NCI-H146 treated with DMSO at 0.1 percent for 48 hours (cell line): ENCODE measurements around the gene ZCCHC24.
A peak's percentile ranks its signal among the peaks of the same experiment; 100 is the strongest.

ENCODE experiments used
- DNase-seq: peaks from one replicate; lab custom pipeline; 2025; ENCODE audit not compliant: unreplicated experiment; lab: John Stamatoyannopoulos, UW

The ZCCHC24 gene

DNA sequence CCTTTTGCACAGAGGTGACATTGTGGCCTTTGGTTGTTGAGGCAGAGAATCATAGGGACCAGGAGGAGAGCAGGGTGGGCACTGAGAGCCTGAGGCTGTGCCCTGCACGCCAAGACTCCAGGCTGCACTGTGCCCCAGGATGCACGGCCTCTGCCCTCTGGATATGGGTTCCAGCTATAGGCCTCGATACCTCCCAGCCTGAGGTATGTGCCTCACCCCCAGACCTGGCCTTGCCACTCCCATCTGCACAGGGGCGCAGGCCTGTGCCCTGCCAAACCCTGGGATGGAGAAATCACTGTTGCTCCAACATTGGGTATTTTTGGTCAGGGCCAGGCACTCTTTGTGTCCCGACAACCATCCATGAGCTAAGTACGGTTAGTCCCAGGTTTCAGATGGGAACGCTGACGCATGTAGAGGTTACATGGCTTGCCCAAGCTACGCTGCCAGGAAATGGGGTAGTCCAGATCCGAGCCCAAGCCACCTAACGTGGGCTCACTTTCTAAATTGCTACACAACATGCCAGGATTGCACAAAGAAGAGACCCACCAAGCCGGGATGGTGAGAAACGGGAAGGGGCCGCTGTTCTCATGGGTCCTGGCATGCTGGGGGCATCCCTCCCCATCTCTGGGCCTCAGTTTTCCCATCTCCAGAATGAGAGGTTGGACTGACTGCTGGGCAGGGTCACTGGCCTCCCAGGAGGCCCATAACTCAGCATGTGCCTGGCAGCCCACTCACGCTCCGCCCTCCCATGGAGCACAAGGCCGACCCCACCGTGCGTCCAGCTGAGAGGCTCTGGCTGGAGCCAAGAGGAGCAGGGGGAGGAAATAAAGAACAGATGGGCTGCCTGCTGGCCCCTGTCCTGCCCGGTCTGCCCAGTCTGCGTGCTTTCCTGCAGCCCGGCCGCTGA is 44.2 kb downstream of the ZCCHC24 start:
- no peak for DNase-seq

- peak; percentile 10 for DNase-seq
These were observed 45.0 kb downstream of the ZCCHC24 start for GRCh38 chr10:79400146-79401004.

- DNase-seq: no peak
These were observed 46.1 kb downstream of the ZCCHC24 start for GRCh38 chr10:79399223-79399831.

- no peak for DNase-seq
These were observed 46.8 kb downstream of the ZCCHC24 start for GRCh38 chr10:79398642-79399041.

DNA sequence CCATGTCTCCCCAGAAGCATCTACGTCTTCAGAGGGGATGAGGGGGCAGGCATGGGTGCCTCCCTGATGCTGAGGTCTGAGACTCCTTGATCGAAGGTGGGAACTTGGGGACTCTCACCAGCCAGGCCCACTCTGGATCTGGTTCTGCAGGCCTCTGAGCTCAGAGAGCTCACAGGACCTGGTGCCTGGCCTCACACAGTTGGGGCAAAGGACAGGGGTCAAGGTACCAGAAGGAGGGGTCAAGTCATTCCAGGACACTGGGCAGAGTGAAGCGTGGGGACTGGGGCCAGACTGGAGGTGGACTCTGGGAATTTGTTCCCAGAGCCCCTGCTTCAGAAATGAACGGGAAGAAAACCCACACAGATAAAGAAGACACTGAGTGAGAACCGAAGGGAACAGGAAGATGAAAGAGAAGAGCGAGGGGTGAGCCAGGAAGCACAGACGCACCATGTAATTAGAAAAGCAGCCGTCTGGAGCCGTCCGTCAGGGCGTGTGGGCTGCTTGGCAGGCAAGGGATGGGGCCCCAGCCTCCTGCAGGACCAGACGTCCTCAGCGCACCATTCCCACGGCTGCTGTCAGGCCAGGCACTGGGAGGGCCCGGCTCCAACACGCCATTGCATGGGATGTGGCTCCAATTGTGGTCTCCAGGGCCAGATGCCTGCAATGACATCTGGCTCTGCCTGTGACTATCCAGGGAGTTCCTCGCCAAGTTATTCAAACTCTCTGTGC is 47.7 kb downstream of the ZCCHC24 start:
- DNase-seq: no peak

GRCh38 chr10:79397051-79397450 is 48.4 kb downstream of the ZCCHC24 start:
- DNase-seq: no peak

GRCh38 chr10:79396520-79396919 is 48.9 kb downstream of the ZCCHC24 start:
- DNase-seq: no peak

DNA sequence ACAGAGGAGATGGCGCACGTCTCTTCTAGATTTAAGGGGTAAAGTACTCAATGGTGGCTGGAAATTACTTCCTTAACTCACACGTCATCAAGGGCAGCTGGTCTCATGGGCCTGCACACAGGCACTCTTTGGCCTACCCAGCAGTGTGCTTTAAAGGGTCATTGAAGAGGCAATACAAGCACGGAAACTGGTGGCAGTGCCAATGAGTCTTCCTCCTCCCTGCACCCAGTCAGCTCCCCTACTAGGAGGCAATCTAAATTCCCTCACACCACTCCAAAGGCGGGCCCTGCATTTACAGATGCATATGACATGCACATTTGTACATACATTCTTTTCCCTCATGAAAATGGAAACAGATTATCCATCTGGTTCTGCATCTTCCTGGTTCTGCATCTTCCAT is 50.8 kb downstream of the ZCCHC24 start:
- no peak for DNase-seq

- no peak for DNase-seq
These were observed 51.4 kb downstream of the ZCCHC24 start for GRCh38 chr10:79393924-79394610.

- DNase-seq: no peak
These were observed 52.1 kb downstream of the ZCCHC24 start for GRCh38 chr10:79393221-79393923.

DNA sequence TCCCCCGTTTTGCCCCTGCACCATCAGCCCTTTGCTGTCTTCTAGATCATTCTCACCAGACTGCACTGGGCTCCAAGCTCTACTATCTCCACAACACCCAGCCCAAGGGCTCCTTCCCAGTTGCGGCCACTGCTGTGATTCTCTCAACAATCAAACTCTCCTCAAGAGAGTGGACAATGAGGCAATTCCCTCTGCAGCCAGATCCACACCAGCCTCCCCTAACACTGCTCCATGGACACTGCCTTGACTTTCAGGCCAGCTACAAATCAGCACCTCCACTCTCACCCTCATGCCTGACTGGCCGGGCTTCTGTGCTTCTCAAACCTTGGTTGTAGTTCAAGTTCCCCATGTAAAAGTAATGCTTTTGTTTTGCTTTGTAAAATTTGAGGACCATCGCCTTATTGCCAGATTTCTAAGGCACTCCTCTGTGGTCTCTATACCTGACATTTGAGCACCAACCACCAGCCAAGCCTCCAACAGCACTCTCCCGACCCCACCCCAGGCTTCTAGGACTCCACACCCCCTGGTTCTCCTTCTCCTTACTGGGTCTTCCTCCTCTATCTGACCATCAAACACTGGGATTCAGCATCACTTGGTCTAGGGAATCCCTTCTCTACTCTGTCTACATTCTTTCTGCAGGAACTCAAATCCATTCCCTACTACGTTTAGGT is 52.8 kb downstream of the ZCCHC24 start:
- DNase-seq: no peak

GRCh38 chr10:79392020-79392398 is 53.4 kb downstream of the ZCCHC24 start:
- no peak for DNase-seq

DNA sequence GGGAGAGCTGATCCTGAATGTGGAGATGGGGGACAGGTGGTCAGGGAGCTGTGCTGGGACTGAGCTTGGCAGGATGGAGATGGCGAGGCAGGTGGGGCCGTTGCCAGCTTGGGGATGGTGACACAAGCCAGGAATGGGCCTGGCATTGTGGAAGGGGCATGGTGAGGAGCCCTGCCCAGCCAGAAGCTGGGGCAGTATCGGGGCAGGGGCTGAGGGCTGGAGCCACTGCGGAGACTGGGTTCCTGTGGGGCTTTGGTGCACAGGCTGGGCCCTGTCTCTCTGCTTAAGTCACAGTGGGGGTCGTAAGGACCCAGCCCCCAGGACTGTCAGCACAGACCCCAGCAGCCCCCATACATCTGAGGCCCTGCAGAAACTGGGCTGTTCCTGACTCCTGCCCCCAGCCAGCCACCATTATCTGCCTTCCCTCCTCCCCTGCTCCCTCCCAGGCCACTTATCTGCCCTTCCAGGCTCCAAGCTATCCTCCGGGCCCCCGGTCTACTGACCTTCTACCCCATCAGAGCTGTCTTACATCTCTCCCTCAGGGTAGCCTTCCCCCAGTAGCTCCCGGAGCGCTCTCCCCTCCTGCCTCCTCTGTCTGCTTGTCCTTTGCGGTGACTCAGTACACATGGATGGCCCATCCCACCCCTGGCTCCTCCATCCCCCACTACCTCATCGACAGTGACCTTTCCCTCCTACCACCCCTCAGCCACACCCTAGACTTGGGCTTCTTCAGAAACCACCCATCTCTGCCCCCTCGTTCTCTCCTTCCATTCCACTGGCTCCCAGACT is 54.0 kb downstream of the ZCCHC24 start:
- DNase-seq: no peak

- no peak for DNase-seq
These were observed 54.7 kb downstream of the ZCCHC24 start for GRCh38 chr10:79390551-79391229.

DNA sequence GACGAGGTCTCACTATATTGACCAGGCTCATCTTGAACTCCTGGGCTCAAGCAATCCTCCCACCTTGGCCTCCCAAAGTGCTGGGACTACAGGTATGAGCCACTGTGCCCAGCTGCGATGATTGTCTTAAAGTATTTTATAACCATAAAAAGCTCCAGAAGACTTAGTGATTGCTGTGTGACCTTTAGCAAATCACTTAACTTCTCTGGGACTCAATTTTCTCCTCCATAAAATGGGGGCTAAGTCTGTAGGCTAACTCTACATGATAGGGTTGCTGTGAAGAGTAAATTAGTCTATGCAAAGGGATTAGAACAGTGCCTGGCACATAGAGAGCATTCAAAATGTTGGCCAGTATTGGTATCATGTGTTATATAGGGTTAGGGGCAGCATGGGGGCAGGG is 55.4 kb downstream of the ZCCHC24 start:
- DNase-seq: no peak

DNA sequence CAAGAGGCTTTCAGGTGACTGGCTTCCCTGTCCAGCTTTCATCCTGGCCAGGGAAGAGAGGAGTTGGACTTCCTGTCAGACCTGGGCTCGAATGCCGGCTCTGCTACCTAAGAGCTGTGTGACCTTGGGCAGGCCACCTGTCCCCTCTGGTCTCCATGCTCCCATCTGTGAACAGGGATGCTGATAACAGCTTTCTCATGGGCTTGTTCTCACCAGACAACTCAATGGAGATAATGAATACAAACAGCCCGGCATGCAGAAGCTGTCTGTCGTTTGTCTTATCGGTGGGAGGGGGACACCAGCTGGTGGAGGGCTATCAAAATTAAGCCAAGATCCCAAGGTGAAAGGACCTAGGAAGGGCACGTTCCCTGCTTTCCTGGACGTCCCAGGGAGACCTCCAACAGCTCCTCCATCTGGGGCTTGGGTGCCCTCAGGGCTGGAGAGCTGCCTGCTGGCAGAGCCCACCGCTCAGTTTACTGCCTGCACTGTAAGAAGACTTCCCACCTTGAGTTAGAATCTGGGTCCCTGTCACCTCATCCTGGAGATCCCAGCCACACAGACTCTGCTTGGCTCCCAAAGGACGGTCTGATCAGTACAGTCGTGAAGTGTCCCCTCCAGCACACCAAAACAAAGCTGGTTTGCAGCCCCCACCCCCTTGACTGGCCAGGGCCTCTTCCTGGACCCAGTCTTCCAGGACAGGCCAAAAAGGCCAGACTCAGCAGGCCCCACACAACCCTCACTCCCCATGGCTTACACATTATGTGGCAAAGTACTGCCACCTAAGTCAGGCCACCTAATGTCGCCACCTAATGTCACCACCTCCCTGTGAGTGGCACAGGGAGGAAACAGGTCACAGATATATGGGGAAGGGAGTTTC is 57.2 kb downstream of the ZCCHC24 start:
- DNase-seq: no peak

DNA sequence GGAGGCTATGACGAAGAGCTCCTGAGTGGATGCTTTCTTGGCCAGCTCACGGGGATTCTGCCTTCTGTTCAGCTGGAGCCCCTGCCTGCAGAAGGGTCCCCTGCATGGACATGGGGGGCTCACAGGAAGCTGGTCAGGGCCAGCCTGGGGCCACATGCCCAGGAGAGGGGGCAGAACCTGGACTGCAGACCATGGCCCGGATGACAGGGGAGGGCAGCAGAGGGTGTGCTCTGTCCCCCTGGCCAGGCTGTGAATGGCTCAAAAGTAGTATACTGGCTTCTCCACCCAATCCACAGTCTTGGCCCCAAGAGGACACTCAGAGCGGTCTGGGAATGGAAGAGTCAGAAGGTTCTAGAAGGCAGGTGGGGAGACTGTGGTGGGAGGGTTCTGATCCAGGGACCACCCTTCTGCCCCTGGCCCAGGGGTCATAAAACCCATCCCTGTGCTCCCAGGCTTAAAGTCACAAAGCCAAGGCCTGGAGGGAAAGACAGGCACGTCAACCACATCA is 57.9 kb downstream of the ZCCHC24 start:
- no peak for DNase-seq
